HEK293 (cell line): ENCODE measurements around the gene SRRM5.

Experiments used
- CTCF ChIA-PET: fragments of 350-600 bp; formaldehyde crosslinking; extraction: SDS; loops from one replicate; lab custom pipeline; 2021; ENCODE audit warnings: antibody characterized with exemption; lab: Yijun Ruan, JAX
- POLR2A ChIA-PET: fragments of 300-600 bp; formaldehyde crosslinking; extraction: SDS; loops from one replicate; lab custom pipeline; 2020; ENCODE audit warnings: antibody characterized with exemption, inconsistent platforms; lab: Yijun Ruan, JAX
- H3K27ac ChIP-seq: fragments of 200-500 bp; sonication (Bioruptor generic); 2 replicates; pipeline ENCODE4 v1.5.1; 2014; ENCODE audit warnings: low read depth, low read length, control low read depth, inconsistent platforms; ENCODE audit errors: extremely low read depth
- H3K36me3 ChIP-seq, 2 experiments: fragments of 200-500 bp in 1 of 2; sonication (Bioruptor generic) in 1 of 2; 1 replicate in 1 of 2; 2 replicates in 1 of 2; pipeline ENCODE4 v1.5.1; 2014 to 2017; ENCODE audit warnings: inconsistent platforms in 2 of 2, low read length in 2 of 2; ENCODE audit not compliant: control insufficient read depth in 2 of 2, insufficient read depth in 1 of 2
- H3K4me1 ChIP-seq: fragments of 200-500 bp; sonication (Bioruptor generic); 2 replicates; pipeline ENCODE4 v1.5.1; 2014; ENCODE audit warnings: mild to moderate bottlenecking, low read length, inconsistent platforms; ENCODE audit not compliant: control insufficient read depth, insufficient read depth
- H3K4me3 ChIP-seq: 2 replicates; pipeline ENCODE4 v1.5.1; 2011; ENCODE audit warnings: low read depth, mild to moderate bottlenecking, control low read depth, low read length, moderate library complexity
- H3K9me3 ChIP-seq: fragments of 200-500 bp; sonication (Bioruptor generic); 2 replicates; pipeline ENCODE4 v1.5.1; 2014; ENCODE audit warnings: low read depth, low read length, inconsistent platforms; ENCODE audit not compliant: control insufficient read depth, insufficient read depth
- BCL11A ChIP-seq: fragments of 450-650 bp; formaldehyde crosslinking; IDR thresholded peaks from 2 replicates; pipeline ENCODE4 v1.5.1; 2016; ENCODE audit warnings: low read depth, missing biosample characterization, missing genetic modification characterization
- KLF1 ChIP-seq: fragments of 450-650 bp; formaldehyde crosslinking; IDR thresholded peaks from 2 replicates; pipeline ENCODE4 v1.5.1; 2016; ENCODE audit warnings: missing biosample characterization, missing genetic modification characterization
- PATZ1 ChIP-seq: fragments of 450-650 bp; formaldehyde crosslinking; IDR thresholded peaks from 2 replicates; pipeline ENCODE4 v1.5.1; 2016; ENCODE audit warnings: missing biosample characterization, missing genetic modification characterization
- PRDM1 ChIP-seq: fragments of 450-650 bp; formaldehyde crosslinking; IDR thresholded peaks from 2 replicates; pipeline ENCODE4; 2016; ENCODE audit warnings: missing biosample characterization, missing genetic modification characterization
- PRDM10 ChIP-seq: fragments of 450-650 bp; formaldehyde crosslinking; IDR thresholded peaks from 2 replicates; pipeline ENCODE4 v1.5.1; 2016; ENCODE audit warnings: missing biosample characterization, missing genetic modification characterization
- ZBTB20 ChIP-seq: fragments of 450-650 bp; formaldehyde crosslinking; IDR thresholded peaks from 2 replicates; pipeline ENCODE4 v1.5.1; 2016; ENCODE audit warnings: missing biosample characterization, missing genetic modification characterization
- ZBTB48 ChIP-seq: fragments of 450-650 bp; formaldehyde crosslinking; IDR thresholded peaks from 2 replicates; pipeline ENCODE4 v1.5.1; 2016; ENCODE audit warnings: missing biosample characterization, missing genetic modification characterization
- ZNF121 ChIP-seq: fragments of 450-650 bp; formaldehyde crosslinking; IDR thresholded peaks from 2 replicates; pipeline ENCODE4 v1.5.1; 2016; ENCODE audit warnings: missing biosample characterization, missing genetic modification characterization
- ZNF133 ChIP-seq: fragments of 450-650 bp; formaldehyde crosslinking; IDR thresholded peaks from 2 replicates; pipeline ENCODE4 v1.5.1; 2016; ENCODE audit warnings: missing biosample characterization, missing genetic modification characterization
- ZNF175 ChIP-seq: fragments of 450-650 bp; formaldehyde crosslinking; IDR thresholded peaks from 2 replicates; pipeline ENCODE4 v1.5.1; 2016; ENCODE audit warnings: missing biosample characterization, missing genetic modification characterization
- ZNF18 ChIP-seq: fragments of 450-650 bp; formaldehyde crosslinking; IDR thresholded peaks from 2 replicates; pipeline ENCODE4 v1.5.1; 2016; ENCODE audit warnings: missing biosample characterization, missing genetic modification characterization
- ZNF37A ChIP-seq: fragments of 450-650 bp; IDR thresholded peaks from 2 replicates; pipeline ENCODE4 v1.5.1; 2018; ENCODE audit warnings: missing biosample characterization, missing genetic modification characterization
- ZNF391 ChIP-seq: fragments of 450-650 bp; formaldehyde crosslinking; IDR thresholded peaks from 2 replicates; pipeline ENCODE4 v1.5.1; 2016; ENCODE audit warnings: low read depth, missing biosample characterization, missing genetic modification characterization, borderline replicate concordance
- ZNF561 ChIP-seq: fragments of 450-650 bp; IDR thresholded peaks from 2 replicates; pipeline ENCODE4 v1.5.1; 2018; ENCODE audit warnings: missing biosample characterization, missing genetic modification characterization, borderline replicate concordance
- ZNF624 ChIP-seq: fragments of 450-650 bp; formaldehyde crosslinking; IDR thresholded peaks from 2 replicates; pipeline ENCODE4 v1.5.1; 2017; ENCODE audit warnings: missing biosample characterization, missing genetic modification characterization
- ZNF639 ChIP-seq: fragments of 450-650 bp; formaldehyde crosslinking; IDR thresholded peaks from 2 replicates; pipeline ENCODE4 v1.5.1; 2016; ENCODE audit warnings: missing biosample characterization, missing genetic modification characterization
- ZNF645 ChIP-seq: fragments of 450-650 bp; formaldehyde crosslinking; IDR thresholded peaks from 2 replicates; pipeline ENCODE4; 2016; ENCODE audit warnings: missing biosample characterization, missing genetic modification characterization
- ZNF692 ChIP-seq: fragments of 450-650 bp; formaldehyde crosslinking; IDR thresholded peaks from 2 replicates; pipeline ENCODE4 v1.5.1; 2016; ENCODE audit warnings: missing biosample characterization, missing genetic modification characterization
- ZNF76 ChIP-seq: fragments of 450-650 bp; formaldehyde crosslinking; IDR thresholded peaks from 2 replicates; pipeline ENCODE4; 2016; ENCODE audit warnings: low read depth, missing biosample characterization, missing genetic modification characterization, borderline replicate concordance
- ZNF791 ChIP-seq: fragments of 450-650 bp; formaldehyde crosslinking; IDR thresholded peaks from 2 replicates; pipeline ENCODE4 v1.5.1; 2016; ENCODE audit warnings: missing biosample characterization, missing genetic modification characterization
- ZXDB ChIP-seq: fragments of 450-650 bp; formaldehyde crosslinking; IDR thresholded peaks from 2 replicates; pipeline ENCODE4 v1.5.1; 2016; ENCODE audit warnings: missing biosample characterization, missing genetic modification characterization

Gene SRRM5

GRCh38 chr19:43638214-43638994 lies 26.5 kb downstream of the SRRM5 start:
- Histone ChIP-seq H3K9me3 (no peaks in the 10 kb centered on the region), H3K4me1 (peaks cover 22% of the 10 kb centered on the region), H3K36me3 (peaks cover 0 to 9% of the 10 kb centered on the region in 2 experiments; a peak in 1 of 3 replicates), H3K4me3 (no peak overlapping the region), H3K27ac (0 out of 2 replicates have a peak overlapping the region, but pooled peaks have one; percentile 49)
- CTCF ChIA-PET, result interaction anchor here (0.8 to 1.6 kb wide), 3 partner anchors 10 to 14 kb away, joined by 3 to 6 read pairs (median 5); no protein-coding TSS in a partner anchor
- TF ChIP-seq ZNF37A (tag by site-specific recombination) (no peak), KLF1 (0 out of 2 replicates have a peak, but pooled peaks have one; percentile 5), ZNF624 (no peak), ZXDB (tag by site-specific recombination) (no peak), PRDM1 (tag by site-specific recombination) (peak; percentile 60), ZNF121 (tag by site-specific recombination) (no peak)
- TF ChIP-seq, all 188 proteins: peak for 2
- POLR2A ChIA-PET, result interaction anchor here (0.9 kb wide), 1 partner anchor 13 kb away, joined by 3 read pairs; no protein-coding TSS in a partner anchor

GRCh38 chr19:43638995-43639518 lies 27.2 kb downstream of the SRRM5 start:
- POLR2A ChIA-PET, result interaction anchor here (1.4 kb wide), 1 partner anchor 11 kb away, joined by 6 read pairs; no protein-coding TSS in a partner anchor
- no peaks in the 10 kb centered on the region for H3K9me3 ChIP-seq
- peak overlapping the region; percentile 43 for H3K4me3 ChIP-seq
- peaks cover 0 to 5% of the 10 kb centered on the region in 2 experiments; a peak in 1 of 3 replicates for H3K36me3 ChIP-seq
- peaks cover 22% of the 10 kb centered on the region for H3K4me1 ChIP-seq
- peak overlapping the region; percentile 49; the same call in 1 of the 2 replicates for H3K27ac ChIP-seq
- CTCF ChIA-PET, result no interaction called here
- TF ChIP-seq ZNF692 (tag by site-specific recombination) (peak; percentile 66; the same call in 1 of the 2 replicates), ZBTB48 (tag by site-specific recombination) (peak; percentile 86), ZNF639 (tag by site-specific recombination) (no peak), ZNF561 (tag by site-specific recombination) (no peak), PRDM10 (tag by site-specific recombination) (peak; percentile 71), ZNF175 (tag by site-specific recombination) (0 out of 2 replicates have a peak, but pooled peaks have one; percentile 80), BCL11A (tag by site-specific recombination) (no peak; the same call in 1 of the 2 replicates), PATZ1 (tag by site-specific recombination) (peak; percentile 82), ZNF391 (peak; percentile 73; the same call in 1 of the 2 replicates), ZNF76 (tag by site-specific recombination) (no peak), ZNF791 (tag by site-specific recombination) (peak; percentile 83; the same call in 1 of the 2 replicates), ZNF133 (tag by site-specific recombination) (0 out of 2 replicates have a peak, but pooled peaks have one; percentile 30), ZBTB20 (tag by site-specific recombination) (peak; percentile 25; the same call in 1 of the 2 replicates), ZNF645 (peak; percentile 68; the same call in 1 of the 2 replicates), ZNF18 (tag by site-specific recombination) (no peak)
